ENCODE measurements around the gene UACA.

DNA sequence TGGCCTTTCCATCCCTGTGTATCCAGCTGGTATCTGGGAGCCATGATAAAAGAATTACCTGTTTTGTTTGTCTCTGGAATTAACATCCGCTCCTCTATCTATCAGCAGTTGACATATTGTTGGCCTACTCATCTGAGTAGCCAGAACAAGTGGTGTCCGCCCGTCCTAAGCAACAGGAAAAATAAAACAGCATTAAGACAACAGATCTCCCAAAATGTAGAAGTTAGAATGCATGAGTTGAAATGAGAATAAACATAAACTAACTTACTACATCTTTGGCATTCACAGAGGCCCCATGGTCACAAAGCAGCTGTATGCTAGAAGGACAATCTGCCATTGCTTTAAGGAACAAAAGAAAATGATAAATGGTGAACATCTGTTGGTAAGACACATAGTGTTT is 75.9 kb downstream of the UACA start:
- TF ChIP-seq, protein P1, sequence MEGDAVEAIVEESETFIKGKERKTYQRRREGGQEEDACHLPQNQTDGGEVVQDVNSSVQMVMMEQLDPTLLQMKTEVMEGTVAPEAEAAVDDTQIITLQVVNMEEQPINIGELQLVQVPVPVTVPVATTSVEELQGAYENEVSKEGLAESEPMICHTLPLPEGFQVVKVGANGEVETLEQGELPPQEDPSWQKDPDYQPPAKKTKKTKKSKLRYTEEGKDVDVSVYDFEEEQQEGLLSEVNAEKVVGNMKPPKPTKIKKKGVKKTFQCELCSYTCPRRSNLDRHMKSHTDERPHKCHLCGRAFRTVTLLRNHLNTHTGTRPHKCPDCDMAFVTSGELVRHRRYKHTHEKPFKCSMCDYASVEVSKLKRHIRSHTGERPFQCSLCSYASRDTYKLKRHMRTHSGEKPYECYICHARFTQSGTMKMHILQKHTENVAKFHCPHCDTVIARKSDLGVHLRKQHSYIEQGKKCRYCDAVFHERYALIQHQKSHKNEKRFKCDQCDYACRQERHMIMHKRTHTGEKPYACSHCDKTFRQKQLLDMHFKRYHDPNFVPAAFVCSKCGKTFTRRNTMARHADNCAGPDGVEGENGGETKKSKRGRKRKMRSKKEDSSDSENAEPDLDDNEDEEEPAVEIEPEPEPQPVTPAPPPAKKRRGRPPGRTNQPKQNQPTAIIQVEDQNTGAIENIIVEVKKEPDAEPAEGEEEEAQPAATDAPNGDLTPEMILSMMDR (optimal IDR thresholded peaks at IDR 0.05 in 1 of 3, IDR thresholded peaks at IDR 0.05 in 1 of 3, conservative IDR thresholded peaks at IDR 0.05 in 1 of 3; ENCODE audit: extremely low read depth in 1 of 3, insufficient read depth in 2 of 3, low read length in 3 of 3): no peak
- TF ChIP-seq EZH2 (IDR thresholded peaks at IDR 0.05; ENCODE audit: low read length): no peak
